ENCODE measurements around the gene GPR17.

The GPR17 gene

DNA sequence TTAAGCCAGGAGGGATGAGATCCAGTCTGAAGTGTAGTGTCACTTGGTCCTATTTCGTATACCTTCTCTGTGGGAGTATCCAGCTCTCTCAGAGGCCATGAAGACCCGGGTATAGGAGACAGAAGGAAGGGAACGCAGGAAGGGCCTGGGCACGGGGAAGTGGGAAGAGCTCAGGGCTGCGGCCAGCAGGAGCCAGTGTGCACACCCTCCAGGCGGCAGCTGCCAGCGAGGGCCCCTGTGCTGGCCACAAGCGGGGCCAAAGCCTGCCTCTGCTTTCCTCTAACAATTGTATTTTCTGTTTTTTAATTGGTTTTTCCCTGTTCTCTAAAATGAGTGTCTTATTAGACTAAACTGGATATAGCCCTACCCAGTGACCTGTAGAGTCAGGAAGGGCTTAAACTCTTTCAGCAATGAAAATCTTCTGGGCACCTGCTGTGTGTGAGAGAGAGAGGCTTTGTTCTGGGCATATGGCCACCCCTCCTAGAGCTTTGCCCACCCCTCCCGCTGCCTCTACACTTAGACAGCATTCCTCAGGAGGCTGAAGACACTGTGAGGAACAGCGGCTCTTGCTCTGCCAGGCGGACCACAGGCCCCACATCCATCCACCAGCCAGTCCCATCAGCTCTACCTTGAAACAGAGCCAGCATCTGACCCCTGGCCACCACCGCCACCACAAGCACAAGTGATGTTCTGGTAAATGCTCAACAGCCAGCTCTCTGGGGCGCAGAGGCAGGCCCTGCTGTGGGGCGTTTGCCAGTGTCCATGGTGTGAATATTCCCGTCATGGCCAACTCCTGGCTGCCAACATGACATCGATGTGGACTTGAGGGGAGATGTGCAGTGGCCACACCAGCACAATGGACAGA is 9.5 kb downstream of the GPR17 start:
- no peak for DNase-seq

GRCh38 chr2:127656569-127657231 is 10.7 kb downstream of the GPR17 start:
- no peak for DNase-seq

GRCh38 chr2:127657232-127657595 is 11.3 kb downstream of the GPR17 start:
- no peak for DNase-seq

- DNase-seq = no peak
These were observed 12.2 kb downstream of the GPR17 start for GRCh38 chr2:127658146-127658545.

DNA sequence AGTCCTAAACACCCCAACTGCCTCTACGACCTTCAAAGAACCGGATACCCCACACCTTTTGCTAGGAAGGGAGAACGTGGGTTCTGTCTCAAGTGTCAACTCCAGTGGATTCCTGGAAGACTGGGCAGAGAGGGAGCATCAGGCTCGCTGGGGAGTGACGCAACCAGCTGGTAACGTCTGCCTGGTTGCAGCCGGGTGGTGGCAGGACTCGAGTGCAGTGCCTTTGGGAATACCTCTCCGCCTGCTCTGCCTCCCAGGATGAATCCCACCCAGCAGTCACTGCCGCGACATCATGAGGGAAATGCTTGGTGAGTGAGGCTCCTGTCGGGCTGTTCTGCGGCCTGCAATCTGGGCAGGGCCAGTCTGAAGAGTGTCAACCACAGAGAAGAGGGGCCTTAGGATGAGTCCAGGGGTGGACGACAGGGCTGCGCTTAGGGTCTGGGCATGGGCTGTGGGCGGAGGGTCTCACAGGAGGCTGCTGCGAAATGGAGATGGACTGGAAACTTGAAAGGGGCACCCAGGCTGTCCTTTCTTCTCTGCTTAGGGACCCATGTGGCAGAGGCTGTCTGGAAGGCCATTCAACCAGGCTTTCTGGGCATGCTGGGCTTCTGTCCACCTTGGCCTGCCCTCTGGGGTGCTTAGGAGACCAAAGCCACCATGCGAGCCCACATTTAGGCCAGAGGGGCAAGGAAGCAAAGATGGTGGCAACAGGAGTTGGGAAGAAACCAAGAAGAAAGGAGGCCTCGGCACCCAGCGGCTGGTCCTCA is 12.9 kb downstream of the GPR17 start:
- no peak for DNase-seq

- DNase-seq = no peak
These were observed 13.7 kb downstream of the GPR17 start for GRCh38 chr2:127659408-127660290.

- no peak for DNase-seq
These were observed 14.3 kb downstream of the GPR17 start for GRCh38 chr2:127660291-127660578.

GRCh38 chr2:127661072-127661649 is 15.2 kb downstream of the GPR17 start:
- DNase-seq = no peak

GRCh38 chr2:127661949-127662510 is 16.1 kb downstream of the GPR17 start:
- DNase-seq = no peak

DNA sequence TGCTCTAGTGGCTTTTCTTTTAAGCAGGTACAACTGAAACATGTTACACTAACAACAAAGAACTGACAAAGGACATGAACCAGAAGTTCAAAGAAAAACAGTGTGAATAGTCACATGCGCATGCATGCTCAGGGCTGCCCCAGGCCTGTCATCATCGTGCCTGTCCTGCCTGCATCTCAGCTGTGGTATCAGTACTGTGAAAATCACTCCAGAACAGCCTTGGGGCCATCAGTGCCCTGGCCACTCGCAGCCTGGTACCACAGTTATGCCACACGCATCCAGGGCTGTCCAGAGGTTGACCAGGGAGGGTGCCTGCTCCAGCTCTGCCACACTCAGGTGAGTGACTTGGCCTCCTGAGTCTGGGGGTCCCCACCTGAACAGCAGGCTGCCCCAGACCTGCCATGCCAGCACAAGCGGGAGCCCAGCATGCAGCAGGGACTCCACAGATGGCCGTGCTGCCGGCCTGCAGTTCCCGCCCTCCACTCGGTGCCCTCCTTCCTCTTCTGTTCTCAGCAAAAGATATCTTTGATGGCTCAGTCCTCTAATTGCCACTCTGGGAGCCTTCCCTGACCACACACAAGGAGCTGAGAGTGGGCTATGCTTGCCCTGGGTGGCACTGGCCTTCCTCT is 17.1 kb downstream of the GPR17 start:
- no peak for DNase-seq

GRCh38 chr2:127663566-127664064 is 17.7 kb downstream of the GPR17 start:
- DNase-seq = no peak

- no peak for DNase-seq
These were observed 18.3 kb downstream of the GPR17 start for GRCh38 chr2:127664065-127664894.

DNA sequence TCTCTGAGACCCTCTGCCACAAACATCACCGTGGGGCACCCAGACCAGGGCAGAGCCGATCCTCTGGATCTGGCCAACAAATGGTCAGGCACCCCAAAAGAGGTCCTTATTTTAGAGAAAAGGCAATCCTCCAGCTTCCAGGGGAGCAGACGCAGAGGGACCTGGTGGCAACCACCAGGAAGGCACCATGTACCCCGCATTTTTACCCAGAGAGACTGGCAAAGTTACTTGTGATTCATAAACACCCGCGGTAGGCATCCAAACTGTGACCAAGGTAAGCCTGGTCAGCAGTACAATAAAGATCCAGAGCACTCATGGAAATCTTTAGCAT is 18.9 kb downstream of the GPR17 start:
- no peak for DNase-seq

DNA sequence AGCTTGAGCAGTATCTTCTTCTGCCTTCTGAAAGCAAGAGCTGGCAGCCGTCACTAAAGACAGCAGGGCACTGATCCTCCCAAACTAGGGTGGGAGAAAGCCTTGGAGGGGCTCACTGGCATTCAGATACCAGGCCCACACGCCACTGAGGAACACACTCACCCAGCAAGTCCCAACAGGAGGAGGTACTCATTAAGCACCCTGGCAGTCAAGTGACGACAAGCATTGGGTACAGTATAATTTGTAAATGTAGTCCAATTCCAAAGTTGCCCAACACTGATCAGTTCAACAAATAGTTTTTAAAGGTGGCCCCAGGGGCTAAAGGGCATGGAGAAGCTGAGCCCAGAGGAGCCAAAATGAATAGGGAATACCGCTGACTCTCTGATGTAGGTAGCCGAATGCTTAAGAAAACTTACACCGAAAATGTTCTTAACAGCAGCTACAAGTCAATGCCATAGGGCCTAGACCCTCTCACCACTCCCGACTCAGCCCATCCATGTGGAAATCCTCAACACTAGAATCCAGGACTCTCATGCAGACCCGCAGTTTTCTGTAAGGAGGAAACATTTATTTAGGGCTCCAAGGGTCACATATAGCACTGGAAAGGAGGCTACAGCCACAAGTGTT is 19.4 kb downstream of the GPR17 start:
- DNase-seq = no peak

DNA sequence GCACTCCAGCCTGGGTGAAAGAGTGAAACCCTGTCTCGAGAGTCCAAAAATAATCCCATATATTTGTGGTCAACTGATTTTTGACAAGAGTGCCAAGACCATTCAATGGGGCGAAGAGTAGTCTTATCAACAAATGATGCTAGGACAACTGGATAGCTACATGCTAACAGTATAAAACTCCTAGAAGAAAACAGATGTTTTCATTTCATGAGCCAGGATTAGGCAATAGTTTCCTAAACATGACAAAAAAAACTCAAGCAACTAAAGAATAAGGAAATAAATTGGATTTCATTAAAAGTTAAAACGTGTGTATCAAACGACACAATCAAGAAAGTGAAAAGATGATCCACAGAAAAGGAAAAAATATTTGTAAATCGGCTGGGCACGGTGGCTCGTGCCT is 23.1 kb downstream of the GPR17 start:
- no peak for DNase-seq

DNA sequence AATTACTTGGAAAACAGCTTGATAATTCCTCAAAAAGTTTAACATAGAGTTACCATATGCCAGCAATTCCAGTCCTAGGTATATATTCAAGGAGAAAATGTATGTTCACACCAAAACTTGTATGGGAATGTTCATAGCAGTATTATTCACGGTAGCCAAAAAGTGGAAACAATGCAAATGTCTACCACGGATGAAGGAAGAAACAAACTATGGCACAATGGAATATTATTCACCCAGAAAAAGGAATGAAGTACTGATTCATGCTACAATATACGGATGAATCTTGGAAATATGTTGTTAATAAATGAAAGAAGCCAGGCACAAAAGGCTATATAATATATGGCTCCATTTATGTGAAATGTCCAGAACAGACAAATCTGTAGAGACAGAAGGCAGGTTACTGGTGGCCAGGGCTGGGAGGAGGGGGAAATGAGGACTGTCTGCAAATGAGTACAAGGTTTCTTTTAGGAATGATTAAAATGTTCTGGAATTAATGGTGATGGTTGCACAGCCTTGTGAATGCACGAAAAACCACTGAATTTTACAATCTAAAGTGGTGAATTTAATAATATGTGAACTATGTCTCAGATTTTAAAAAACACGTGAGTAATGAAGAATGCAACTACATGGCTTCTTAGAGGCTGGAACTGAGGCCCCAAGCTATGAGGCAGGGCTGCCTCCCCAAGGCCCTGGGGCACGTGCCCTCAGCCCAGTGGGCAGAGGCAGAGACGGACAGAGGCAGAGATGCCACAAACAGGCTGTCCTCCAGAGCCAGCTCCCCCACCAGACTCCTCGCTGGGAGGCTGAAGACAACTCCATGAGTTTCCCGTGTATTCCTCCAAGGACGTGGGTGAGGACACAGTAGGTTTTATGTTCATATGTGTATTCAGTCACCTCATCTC is 24.4 kb downstream of the GPR17 start:
- DNase-seq = no peak

GRCh38 chr2:127670957-127671290 is 25.0 kb downstream of the GPR17 start:
- no peak for DNase-seq

DNA sequence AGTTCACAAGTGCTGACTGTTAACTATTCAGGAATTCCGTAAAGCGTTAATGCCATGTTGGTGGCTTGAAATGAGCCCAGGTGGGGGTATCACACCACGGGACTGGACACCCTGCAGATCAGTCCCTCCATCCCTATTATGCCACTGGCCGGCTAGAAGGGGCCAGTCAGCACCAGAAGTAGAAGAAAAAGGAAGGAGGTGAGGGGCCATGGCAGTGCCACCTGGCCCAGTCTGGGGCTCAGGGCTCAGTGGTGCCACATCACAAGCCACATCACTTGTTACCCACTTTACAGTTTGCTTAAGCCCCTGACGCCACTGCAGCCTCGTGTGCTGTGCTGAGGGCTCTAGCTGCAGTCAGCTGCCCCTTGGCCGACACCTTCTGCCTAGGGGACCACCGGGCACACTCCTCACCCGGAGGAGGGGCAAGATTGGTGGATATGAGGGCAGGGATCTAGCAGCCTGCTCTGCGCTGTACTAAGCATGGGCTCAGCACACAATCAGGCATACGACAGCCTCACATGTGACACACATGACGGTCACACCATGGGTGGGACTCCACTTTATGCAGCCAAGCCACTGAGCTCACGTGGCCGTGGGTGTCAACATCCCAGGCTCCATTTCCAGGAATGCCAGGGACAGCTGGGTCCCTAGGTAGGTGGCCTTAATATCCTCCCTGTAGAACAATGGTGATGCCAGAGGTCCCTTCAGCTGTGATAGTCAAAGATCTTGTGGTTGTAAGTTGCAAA is 25.8 kb downstream of the GPR17 start:
- no peak for DNase-seq

Data from NCI-H526 treated with DMSO at 0.1 percent for 48 hours (cell line).